ENCODE measurements around the gene TSHZ3.

The TSHZ3 gene

DNA sequence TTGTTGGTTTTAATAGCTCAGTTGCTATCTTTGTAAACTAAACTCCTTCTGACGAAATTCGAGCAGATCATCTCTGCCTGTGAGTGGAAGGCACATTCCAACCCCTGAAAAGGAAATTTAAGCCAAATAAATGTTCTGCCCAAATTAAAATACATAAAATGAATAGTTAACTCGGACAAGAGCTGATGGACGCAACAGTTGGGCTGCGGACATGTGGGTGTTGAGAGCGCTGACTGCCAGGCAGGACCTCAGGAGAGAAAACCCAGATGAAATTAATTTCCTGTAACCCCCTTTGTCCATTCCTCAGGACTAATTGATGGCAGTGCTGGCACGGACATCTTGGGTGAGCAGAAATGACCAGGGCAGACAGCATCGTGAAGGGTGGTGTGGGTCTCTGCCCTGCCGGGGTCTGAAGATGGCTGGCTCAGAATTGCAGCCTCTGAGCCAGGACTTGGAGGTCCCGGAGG, 86.5 kb downstream of the TSHZ3 start:
- DNase-seq (ENCODE audit: low read depth in 2 of 2) = no peak

DNA sequence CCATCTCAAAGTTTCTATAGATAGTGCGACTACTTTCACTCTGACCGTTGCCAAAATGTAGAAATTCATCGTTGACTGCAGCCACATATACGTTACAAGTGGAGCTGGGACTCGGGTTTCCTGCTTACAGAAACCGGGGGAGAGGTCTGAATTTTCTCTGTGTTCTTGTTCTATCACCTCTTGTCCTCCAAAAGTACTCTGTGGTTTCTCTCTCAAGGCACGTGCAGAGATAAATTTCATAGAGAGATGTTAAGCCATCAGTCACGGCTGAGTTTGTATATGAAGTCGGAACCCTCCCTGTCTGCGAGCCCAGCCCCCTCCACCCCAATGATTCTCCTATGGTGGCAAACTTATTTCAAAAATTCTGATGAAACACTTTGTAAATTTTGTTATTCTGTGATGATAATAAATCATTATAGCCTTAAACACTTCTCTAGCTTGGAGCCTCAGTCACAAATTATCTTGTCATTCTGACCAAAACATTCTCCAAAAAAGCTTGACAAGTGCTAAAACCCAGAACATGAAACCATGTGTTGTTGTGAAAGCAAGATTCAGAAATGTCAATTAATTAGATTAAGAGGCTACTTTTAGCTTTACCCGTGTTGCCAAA, 87.5 kb downstream of the TSHZ3 start:
- DNase-seq (ENCODE audit: low read depth in 2 of 2) = no peak

DNA sequence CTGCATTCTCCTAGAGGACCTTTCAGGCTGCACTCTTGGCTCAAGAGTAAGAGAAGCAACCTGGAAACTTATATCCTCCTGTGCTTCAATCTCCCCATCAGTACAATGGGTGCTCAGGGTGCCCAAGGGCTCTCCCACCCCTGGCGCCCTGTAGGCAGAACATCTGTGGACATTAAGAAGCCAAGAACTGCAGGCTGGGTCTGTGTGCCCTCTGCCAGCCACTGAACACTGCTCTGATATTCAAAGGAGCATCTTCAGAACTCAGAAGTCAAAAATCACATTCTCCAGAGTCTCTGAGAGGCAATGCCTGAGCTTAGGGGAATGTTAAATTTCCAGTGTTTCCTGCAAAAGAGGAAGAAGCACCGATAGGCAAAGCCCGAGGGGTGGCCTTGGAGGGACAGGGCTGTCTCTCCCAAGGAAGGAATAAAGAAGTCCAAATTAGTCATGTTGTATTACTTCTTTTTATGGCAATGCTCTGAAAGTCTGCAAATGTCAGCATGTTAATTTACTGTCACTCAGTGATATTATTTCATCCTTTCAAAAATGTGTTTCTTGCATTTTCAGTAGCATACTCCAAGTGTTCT, 88.1 kb downstream of the TSHZ3 start:
- no peak for DNase-seq (ENCODE audit: low read depth in 2 of 2)

DNA sequence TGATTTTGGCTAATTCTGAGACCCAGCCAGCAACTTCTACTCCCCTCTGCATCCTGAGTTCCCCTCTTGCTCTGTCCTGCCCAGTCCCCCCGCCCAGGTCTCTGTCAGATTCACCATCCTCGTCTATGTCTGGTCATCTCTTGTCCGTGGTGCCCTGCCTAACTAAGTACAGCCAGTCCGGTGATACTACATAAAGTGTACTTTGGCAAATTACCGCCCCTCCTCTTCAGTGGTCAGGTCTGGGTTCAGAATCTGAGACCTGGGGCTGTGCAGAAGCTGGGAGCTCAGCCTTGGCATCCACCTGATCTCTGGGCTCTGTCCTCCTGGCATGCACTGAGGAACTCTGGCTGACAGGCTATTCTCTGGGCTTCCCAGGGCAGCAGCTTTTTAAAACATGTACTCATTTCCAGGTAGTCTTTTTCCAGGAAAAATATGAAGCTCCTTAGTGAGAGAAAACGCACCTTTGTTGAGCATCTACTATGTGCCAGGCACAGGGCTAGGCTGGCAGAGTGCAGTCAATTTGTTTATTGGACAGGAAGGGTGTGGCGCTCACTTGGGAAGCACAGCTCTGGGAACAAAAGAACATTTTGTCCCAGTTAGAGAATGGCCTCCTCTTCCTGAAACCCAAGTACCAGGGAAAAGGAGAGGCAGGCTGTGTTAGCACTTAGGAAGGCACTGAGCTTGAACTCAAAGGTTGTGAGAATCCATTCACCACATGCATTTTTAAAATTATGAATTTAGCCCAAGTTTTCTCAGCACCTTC, 88.9 kb downstream of the TSHZ3 start:
- no peak for DNase-seq (ENCODE audit: low read depth in 2 of 2)

DNA sequence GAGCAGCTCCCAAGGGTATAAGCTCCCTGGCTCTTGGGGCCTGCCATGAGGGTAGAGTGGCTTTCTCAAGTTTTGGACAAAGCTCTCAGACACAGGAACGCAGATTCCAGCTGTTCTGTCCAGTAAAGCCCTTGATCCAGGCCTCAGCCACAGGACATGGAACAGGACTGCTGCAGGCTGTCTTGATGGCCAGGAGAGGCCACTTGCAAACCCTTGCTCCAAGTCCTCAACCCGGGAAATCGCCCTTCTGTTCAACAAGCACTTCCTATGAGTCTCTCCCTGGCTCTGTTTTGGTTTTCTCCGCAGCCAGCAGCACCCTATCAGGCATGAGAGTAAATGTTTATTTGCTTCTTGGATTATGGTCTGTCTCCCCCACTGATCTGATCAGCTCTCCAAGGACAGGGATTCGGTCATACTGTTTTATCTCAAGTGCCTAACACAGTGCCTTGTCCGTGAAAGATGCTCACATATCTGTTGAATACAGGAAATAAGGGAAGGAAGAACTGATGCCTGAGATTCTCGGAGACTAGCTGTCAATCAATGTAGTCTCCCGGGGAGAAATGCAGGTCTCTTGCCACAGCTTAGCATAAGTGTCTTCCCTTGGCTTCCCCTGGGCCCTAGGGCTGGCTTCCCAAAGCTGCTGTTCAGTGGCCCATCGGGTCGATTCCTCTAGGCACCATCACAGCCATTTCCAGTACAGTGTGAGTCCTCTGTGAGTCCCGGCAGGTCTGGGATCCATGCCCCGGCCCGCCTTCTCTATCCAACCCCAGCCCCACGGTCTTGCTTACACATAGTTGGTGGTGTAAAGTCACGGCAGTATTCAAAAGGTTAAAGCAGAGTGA, 90.8 kb downstream of the TSHZ3 start:
- DNase-seq (ENCODE audit: low read depth in 2 of 2) = no peak

DNA sequence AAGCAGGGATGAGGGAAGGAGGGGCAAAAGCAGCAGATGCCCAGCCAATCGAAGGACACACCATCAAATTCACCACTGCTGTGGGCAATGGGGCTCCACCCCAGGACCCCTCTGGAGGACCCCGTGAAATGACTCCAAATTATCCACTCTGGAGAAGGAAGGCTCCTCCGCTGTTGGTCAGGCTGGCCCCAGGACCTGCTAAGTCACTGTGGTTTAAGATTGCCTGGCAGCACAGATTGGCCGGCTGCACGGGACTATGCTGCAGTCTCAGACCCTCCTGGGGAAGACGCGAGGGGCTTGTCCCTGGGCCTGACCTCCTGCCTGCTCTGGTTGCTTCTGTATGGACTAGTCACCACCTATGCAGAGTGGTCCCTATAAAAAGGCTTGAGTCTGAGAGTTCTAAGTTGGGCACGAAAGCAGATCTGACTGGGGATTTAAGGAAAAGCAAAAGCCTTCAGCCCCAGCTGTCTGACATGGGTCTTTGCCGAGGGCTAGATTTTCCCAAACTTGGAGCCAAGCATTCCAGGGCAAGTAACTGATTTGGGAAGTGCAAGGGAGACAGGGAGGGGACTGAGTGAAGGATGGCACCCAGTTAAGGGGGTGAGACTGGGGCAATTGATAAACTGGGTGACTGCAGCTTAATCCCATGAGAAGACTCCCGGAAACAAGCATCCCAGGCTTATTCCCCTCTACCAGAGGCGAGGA, 91.7 kb downstream of the TSHZ3 start:
- DNase-seq (ENCODE audit: low read depth in 2 of 2) = no peak

DNA sequence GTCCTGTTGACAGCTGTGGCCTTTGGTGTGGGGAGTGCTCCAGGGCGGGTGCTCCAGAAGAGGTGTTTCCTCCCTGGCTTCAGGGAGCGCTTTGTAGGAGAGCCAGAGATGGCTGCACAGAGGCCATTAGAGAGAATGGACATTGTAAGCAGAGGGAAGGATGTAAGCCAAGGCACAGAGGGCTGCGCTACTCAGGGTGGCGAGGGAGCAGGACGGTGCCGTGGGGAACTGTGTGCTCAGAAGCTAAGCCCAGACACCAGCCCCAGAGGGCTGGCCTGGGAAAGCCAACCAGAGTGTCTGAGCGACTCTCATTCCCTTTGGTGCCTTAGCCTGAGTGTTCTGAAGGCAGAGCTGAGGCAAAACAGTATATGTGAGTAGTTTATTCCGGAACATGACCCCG, 92.2 kb downstream of the TSHZ3 start:
- no peak for DNase-seq (ENCODE audit: low read depth in 2 of 2)

DNA sequence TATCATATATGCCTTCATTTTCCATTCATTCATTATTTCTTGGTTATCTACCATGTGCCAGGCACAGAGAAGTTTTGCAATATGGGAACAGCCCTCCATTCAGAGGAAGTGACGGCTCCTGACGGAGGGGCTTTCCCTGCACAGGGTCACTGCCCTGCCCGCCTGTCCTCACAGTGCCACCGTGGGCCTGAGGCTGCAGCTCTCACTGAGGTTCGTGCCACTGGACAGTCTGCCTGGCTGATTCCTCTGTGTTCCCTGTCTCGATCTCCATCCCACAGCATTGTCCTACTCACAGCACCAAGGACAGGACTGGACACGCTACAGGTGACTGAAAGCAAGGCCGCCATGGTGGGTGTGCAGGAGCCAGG, 92.7 kb downstream of the TSHZ3 start:
- DNase-seq (ENCODE audit: low read depth in 2 of 2) = no peak

DNA sequence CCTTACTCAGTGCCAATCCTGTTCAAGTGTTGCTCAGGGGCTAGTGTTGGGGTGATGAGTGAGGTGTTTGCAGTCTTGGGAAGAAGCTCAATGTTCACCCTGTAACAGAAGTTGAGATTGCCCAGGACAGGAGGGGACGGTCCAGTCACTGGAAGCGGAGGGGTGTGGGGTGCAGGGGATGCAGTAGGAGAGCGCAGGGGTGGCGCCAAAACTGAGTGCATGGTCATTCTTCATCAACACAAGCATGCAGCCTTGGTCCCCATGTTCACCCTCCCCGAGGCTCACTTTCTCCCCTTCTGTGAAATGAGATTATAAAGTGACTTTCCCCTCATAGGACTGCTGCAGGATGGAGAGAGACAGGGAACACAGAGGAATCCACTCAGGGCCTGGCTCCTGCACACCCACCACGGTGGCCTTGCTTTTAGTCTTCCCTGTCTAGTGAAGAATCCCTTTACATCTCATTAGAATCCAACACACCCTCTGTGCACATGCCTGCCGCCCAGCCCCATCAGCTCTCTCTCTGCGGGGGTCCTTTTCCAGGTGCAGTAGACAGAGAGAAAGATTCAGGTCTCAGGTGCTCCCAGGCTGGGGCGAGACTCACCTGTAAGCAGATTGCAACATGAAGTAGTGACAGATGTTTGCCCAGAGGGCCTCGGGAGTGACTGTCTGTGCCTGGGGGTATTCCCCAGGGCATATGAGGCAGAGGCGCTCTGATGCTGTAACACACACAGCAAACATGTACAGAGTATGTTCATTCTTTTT, 93.2 kb downstream of the TSHZ3 start:
- no peak for DNase-seq (ENCODE audit: low read depth in 2 of 2)

DNA sequence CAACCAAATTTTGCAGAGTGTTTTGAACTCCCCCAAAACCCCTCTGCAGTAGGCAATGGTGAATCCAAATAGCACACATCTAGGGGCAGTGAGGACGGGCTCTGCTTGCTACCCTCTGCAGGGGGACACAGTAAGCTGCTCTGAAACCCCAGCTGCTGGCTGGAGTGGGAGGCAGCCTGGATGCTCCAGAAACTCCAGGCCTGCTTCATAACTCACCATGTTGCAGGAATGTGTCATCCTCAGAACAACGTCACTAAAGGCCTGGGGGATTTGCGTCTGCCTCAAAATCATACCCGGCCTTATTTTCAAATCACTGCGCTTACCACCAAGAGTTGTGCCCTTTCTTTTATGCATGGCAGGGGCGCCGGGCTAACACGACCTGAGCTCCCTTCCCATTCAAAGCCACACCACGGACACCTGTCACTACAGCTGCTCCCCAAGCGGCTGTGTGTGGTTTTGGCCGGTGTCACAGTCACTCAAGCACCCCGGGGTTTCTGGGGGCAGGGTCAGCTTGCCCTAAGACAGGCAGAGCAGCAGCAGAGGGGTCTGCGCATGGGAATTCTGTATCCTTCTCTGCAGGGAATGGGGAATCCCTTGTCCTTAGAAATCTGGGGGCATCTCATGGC, 93.9 kb downstream of the TSHZ3 start:
- DNase-seq (ENCODE audit: low read depth in 2 of 2) = no peak

DNA sequence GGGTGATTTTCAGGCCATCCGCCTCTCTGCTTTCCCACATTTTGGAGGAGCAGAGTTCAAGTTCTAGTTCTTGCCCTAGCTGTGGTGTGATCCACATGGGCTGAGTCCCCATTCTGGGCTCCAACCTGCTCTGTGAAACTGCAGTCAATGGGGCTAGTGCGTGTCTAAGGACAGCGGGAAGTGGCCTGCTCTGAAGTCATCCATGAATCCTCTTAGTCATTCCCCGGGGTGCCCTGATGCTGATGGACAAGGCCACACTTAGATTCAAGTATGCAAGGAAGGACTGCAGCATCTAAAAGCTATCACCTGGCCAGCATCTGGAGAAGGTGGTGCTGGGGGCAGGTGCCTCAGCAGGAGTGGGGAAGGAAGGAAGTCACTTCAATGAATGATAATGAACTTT, 94.6 kb downstream of the TSHZ3 start:
- no peak for DNase-seq (ENCODE audit: low read depth in 2 of 2)

DNA sequence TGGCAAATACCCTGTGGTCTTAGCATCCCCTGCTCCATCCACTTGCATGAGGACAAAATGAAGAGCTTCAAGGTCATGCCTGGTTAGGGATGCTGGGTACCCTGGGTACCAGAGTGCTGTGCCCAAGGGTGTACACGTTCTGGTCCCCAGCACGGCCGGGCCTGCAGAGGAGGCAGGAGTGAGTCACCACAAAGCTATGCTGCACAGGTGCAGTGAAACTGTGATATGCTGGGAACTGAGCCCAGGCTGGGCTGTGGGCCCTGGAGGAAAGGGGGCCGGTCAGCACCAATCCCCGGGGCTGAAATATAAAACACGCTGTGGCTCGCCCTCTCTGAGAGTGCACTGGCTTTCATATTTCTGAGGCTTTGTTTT, 95.1 kb downstream of the TSHZ3 start:
- no peak for DNase-seq (ENCODE audit: low read depth in 2 of 2)

DNA sequence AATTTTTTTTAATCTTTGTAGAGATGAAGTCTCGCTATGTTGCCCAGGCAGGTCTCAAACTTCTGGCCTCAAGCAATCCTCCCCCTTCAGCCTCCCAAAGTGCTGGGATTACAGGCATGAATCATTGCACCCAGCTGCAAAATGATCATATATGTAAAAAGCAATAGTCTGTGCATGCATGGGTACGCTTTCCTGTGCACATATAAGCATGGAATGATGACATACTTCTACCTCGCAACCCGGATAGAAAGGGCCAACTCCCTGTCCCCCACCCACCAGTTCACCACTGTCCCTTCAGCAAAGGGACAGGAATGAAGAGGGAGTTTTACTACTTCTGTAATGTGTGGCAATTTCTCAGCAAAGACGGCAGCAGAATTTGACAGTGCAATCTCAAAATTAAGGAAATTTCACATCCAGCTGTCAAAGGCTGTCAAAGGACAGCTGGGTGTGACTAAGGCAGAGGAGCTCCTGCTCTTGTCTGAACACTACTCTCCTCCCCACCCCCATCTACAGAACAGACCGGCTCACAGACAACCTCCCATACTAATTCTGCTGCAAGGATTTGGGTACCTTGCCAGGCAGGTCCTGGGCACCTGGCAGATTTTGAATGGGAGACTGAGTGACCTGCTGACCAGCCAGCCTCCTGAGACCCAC, 95.6 kb downstream of the TSHZ3 start:
- no peak for DNase-seq (ENCODE audit: low read depth in 2 of 2)

DNA sequence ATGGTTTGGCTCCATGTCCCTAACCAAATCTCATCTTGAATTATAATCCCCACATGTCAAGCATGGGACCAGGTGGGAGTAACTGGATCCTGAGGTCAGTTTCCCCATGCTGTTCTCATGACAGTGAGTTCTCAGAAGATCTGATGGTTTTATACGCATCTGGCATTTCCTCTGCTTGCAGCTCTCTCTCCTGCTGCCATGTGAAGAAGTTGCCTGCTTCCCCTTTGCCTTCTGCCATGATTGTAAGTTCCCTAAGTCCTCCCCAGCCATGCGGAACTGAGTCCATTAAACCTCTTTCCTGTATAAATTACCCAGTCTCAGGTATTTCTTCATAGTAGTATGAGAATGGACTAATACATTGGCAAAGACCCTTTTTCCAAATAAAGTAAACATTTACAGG, 96.8 kb downstream of the TSHZ3 start:
- DNase-seq (ENCODE audit: low read depth in 2 of 2) = no peak

DNA sequence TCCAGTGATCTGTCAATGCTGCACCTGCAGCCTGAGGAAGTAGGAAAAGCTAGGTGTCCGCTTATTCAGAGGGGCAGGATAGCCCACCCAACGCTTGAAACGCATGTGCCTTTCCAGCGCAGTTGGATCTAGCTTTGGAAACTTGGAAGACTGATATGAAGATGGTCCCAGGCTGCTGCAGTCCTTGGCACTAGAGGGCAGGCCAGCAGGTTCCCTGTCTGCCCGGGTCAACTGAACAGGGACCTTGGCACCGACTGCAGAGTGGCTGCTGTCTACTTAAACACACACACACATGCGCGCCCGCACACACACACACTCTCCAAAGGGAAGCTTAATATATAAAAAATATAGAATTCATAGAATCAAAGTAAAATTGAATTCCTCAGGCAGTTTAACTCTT, 100.0 kb downstream of the TSHZ3 start:
- DNase-seq (ENCODE audit: low read depth in 2 of 2) = no peak

DNA sequence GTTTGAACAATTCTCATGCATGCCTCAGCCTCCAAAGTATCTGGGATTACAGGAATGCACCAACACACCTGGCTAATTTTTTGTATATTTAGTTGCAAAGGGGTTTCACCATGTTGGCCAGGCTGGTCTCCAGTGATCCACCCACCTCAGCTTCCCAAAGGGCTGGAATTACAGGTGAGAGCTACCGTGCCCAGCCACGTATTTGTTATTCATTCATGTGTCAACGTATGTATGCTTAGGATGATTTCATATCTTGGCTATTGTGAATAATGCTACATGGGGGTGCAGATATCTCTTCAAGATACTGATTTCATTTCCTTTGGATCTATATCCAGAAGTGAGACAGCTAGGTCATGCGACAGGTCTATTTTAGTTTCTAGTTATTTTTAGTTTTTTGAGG, 113.4 kb downstream of the TSHZ3 start:
- DNase-seq (ENCODE audit: low read depth in 2 of 2) = no peak

DNA sequence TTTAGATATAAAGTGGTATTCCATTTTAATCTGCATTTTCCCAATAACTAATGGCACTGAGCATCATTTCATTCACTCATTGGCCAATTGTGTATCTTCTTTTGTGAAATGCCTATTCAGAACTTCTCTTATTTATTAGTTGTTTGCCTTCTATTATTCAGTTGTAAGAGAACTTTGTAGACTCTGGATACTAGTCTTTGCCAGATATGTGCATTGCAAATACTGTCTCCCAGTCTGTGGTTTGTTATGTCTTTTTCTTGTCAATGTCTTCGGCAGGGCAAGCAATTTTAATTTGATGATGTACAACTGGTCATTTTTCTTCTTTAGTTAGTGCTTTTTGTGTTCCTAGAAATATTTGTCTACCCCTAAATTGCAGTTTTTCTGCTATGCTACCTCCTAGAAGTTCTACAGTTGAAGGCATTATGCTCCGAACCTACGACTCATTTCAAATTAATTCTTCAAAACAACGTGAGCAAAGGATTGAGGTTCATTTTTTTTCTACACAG, 115.9 kb downstream of the TSHZ3 start:
- no peak for DNase-seq (ENCODE audit: low read depth in 2 of 2)

DNA sequence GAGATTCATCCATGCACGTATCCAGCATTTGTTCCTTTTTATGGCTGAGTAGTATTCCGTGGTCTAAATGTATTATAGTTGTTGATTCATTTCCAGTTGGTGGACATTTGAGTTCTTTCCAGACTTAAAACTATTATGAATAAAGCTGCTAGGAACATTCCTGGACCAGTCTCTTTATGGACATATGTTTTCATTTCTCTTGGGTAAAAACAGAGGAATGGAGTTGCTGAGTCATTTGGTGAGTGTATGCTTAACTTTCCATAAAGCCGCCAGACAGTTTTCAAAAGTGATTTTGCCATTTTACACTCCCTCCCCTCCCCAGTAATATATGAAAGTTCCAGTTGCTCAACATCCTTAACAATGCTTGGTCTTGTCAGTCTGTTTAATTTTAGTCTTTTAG, 116.4 kb downstream of the TSHZ3 start:
- no peak for DNase-seq (ENCODE audit: low read depth in 2 of 2)

DNA sequence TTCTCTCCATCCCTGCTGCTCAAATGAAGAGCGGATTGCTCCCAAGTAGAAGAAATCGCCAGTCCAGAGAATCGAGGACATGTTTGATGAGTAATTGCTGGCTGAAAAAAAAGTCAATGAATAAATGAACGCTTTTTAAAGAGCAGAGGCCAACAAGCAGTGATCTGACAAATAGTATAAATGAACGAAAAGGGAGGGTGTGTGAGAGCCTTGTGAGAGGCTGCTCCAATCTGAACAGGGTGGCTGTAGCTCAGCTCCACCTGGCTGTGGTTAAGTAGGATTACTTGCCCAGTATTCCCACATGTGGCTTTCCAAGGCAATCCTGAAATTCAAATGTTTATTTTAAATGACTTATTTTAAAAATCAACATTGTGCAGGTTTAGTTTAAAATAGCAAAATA, 117.1 kb downstream of the TSHZ3 start:
- DNase-seq (ENCODE audit: low read depth in 2 of 2) = no peak

DNA sequence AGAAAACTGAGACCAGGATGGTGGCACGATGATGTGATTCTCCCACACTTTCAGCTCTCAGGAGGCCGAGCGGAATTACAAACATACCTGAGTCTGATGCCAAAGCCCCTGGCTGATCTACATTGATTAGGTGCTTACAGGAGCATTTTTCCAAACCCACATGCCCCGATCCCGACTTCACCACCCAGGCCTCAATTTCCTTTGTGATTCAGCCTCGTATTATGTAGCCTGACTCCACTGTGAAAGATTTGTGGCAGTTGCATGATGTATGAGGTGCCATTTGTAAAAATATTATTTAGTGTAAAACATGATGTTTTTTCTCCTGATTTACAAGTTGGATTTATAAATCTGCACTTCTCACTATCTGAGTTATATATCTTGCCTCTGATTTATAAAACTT, 118.0 kb downstream of the TSHZ3 start:
- DNase-seq (ENCODE audit: low read depth in 2 of 2) = no peak
